Measurements from ENCODE around the gene OXGR1.

Gene OXGR1

DNA sequence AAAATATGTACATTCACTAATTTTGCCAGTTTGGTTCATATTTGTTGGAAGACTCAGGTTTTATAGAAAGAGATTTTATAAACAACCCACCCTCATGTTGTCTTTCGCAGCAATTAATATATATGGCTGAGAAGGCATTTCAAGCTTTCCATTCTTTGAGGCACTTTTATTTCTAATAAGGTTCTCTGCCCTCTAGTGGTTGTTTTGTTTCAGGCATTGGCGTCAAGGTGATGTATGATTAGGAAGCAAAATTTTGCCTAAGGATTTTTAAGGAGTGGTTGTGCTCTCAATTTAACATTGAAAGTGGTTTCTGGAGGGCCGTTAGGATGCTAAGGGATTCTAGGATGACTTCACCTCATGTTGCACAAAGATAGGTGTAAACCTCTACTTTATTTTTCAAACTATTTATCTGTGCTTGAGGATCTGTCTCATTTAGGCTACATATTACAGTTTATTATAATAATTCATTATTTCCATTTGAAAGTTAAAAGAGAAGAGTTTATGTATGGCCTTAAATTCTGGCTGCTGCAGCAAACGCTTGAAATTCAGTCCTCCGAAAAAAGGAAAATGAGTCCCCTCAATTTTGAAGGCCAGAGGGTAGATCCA is 35.9 kb downstream of the OXGR1 start:
- no peak for DNase-seq

DNA sequence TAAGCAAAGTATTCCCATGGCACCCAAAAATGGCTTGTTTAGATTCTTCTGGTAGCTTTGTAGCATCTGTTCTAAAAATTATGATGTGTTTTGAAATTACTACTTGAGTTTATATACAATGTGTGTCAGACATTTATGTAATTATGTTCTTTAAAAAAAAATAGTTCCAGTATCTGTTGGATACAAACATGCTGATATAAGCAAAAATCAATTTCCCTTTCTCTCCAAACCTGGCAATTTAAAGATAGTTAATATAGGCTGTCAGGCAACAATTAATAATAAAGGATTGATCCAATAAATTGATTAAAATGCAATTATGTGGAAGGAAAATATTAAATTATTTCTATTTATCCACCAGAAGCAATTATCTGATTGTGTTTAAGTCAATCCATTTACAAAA is 41.7 kb downstream of the OXGR1 start:
- DNase-seq, result no peak

DNA sequence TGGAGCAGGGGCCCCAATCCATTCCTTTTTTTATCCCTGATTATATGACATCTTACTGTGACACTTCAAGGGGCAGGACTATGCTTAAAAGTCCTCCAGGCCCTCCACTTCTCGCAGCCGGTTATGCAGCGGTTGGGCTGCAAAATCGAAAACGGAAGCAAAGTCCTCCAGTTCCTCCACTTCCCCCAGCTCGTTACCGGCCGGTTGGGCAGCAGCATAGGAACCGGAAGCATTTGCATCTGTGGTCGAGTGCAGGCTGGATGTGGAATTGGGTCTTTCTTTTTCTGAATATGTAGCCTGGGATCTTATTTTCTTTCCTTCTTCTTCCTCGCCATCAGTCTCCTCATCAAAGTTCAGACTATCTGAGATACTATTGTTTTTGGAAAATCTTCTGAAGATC is 46.1 kb downstream of the OXGR1 start:
- no peak for DNase-seq

DNA sequence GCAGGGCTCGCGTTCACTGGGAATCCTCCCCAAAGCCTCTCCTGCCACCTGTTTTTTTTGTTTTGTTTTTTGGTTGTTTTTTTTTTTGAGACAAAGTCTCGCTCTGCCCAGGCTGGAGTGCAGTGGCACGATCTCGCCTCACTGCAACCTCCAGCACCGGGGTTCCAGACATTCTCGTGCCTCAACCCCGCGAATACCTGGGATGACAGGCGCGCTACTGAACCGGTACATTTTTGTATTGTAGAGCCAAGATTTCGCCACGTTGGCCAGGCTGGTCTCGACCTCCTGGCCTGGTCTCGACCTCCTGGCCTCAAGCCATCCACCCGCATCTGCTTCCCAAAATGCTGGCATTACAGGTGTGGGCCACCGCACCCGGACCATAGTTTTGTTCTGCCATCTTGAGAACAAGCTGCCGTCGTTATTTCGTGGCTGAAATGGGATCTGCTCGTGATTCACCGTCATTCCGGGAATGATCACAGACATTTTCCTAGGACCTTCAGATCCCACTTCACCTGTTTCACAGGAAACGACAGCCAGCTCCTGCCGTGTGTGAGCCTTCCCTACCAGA is 46.8 kb downstream of the OXGR1 start:
- no peak for DNase-seq

DNA sequence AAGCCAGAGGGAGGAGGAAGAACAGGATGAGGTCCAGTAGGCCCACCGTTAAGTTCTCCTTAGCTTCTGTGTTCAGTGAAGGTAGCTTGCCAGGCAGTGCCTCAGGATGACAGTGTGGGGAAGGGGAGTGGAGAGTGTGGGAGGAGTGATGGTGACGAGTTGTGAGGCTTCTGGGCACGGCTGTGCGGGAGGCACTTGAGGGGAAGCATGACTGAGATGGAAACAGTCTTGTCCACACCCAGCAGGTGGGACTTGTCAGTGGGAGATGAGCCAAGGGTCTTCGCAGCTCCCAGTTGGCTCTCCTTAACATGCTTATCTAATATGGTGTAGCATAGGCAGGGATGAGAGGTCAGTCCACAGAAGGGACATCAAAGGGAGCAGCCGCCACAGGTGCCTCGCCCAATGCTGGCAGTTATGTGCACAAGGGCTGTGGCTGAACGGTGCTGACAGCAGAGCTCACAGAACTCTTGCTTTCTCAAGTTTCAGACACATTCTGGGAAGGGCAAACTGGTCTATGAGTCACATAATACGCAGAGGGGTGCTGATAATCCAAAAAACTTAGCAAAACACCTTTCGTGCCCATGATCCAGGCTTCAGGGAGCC is 47.5 kb downstream of the OXGR1 start:
- DNase-seq, result no peak

DNA sequence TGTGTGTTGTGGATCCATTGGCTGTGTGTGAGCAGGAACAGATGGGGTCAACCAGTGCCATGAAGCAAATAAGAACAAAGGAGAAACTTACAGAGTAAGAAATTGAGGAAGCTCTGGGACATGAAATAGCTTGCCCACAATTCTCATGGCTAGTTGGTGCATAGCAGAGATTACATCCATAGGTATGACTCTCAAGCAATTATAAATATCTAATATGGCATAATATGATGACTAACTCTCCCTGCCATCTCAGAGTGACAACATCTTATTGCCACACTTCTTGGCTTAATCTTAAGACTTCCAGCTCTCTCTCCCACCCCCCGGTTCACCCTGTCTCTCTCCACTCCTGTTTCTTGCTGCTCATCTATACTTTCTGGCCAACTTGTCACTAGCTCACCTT is 53.3 kb downstream of the OXGR1 start:
- no peak for DNase-seq

DNA sequence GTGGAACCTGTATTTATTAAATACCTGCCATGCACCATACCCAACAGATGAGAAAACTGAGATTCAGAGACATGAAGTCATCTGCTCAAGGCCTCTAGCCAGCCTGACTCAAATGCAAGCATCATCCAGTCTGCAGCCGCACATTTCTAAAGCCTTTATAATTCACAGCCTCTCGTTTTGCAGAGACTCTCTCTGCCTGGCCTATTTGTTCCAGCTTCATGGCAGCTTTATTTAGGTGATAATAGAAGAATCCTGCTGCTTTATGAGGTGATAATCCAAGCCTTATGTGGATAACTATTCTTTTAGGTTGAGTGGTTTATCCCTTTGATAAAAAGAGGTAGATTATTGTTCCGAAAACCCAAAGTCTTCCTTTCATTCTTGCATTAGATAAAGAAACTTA is 58.4 kb downstream of the OXGR1 start:
- DNase-seq, result no peak
